ENCODE data around the gene ZNF536.

DNA sequence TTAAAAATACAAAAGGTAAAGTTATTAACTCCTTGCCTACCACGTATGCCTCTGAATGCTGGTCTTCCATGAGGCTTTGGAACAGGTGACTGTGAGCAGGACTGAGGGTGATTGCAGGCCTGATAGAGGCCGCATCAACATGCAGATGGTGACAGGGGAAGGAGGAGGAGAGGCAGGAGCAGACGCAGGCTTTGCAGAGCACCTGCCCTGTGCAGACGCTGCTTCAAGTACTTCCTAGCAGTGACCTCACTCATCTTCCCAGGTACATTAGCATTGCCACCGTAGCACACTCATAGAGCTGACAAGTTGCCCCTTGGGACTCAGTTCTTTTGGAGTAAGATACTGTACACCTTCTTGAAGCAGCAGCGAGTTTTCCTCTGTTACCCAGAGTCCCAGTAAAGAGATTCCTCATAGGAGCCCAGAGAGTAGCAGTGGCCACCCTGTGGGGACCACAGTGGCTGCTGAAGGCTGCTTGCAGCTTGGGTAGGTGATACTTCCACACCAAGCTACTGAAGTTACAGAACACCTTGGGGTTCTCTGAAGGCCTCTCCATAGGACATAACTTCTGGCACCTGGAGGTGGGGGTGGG, 56.0 kb downstream of the ZNF536 start:
- TF ChIP-seq, protein P1, sequence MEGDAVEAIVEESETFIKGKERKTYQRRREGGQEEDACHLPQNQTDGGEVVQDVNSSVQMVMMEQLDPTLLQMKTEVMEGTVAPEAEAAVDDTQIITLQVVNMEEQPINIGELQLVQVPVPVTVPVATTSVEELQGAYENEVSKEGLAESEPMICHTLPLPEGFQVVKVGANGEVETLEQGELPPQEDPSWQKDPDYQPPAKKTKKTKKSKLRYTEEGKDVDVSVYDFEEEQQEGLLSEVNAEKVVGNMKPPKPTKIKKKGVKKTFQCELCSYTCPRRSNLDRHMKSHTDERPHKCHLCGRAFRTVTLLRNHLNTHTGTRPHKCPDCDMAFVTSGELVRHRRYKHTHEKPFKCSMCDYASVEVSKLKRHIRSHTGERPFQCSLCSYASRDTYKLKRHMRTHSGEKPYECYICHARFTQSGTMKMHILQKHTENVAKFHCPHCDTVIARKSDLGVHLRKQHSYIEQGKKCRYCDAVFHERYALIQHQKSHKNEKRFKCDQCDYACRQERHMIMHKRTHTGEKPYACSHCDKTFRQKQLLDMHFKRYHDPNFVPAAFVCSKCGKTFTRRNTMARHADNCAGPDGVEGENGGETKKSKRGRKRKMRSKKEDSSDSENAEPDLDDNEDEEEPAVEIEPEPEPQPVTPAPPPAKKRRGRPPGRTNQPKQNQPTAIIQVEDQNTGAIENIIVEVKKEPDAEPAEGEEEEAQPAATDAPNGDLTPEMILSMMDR (IDR thresholded peaks at IDR 0.05): no peak
- no peak for TF ChIP-seq POLR2A (IDR thresholded peaks at IDR 0.05)

Data from tibial nerve (tissue), 3 donors.